Activated T-helper 17 cell treated with anti-CD3 and anti-CD28 coated beads, Interleukin-2, amount 50 U/mL, for 72 hours (primary cell): Measurements from ENCODE around the gene NTNG2. TPM values are rescaled to one million over a fixed set of nuclear protein-coding genes. Genes with fewer than 3 reads are reported as not detected.
A peak's percentile ranks its signal among the peaks of the same experiment; 100 is the strongest.

Experiments used
- ATAC-seq: fragments of 150-1000 bp; cut with Tn5 transposase; replicated peaks from 2 replicates; pipeline ENCODE4 v1.10.0; 2021; ENCODE audit warnings: mild to moderate bottlenecking, moderate library complexity
- H3K27ac Mint-ChIP-seq: one replicate; pipeline ENCODE4 v1.8.0; 2022; ENCODE audit warnings: mixed read lengths
- H3K27me3 Mint-ChIP-seq: one replicate; pipeline ENCODE4 v1.8.0; 2022; ENCODE audit warnings: mixed read lengths
- H3K36me3 Mint-ChIP-seq: one replicate; pipeline ENCODE4 v1.8.0; 2022; ENCODE audit warnings: low read depth, mild to moderate bottlenecking, mixed read lengths
- H3K4me1 Mint-ChIP-seq: one replicate; pipeline ENCODE4 v1.8.0; 2022; ENCODE audit warnings: mixed read lengths
- H3K4me3 Mint-ChIP-seq: one replicate; pipeline ENCODE4 v1.8.0; 2022; ENCODE audit warnings: mild to moderate bottlenecking, mixed read lengths
- H3K9me3 Mint-ChIP-seq: one replicate; pipeline ENCODE4 v1.8.0; 2022; ENCODE audit warnings: mixed read lengths
- total RNA-seq, 2 donors: library from RNA; stranded (reverse); gene quantifications; one replicate each; pipeline ENCODE4 v1.2.3, GENCODE V29; 2022

The NTNG2 gene
- total RNA-seq, 2 donors from 2014 or later, result 0.82 to 2.2 TPM

DNA sequence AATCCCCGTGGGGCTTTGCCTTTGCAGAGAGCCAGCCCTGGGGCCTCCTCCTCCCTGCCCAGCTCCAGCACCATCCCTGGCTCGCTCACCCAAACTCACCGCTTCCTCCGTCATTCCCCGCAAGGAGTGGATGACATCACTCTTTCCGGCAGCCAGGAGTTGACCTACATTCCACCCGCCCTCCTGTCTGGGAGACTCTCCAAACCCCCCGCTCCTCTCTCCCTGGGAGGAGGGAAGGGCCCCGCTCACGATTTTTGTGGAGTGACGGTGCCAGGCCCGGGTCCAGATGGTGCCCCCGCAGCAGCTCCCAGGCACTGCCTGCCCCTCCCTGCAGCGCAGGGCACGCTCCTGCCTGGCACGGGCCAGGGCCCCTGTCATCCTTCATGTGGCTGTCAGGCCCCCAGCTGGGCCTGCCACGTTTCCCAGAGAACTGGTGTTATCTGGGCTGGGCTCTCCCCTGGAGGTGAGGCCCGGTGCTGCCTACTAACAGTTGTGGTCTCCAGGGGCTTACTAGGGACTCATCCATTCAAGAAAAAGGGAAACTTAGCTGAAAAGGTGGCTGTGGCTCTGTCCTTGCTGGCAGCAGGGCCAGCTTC is 52.3 kb downstream of the NTNG2 start:
- Mint-ChIP-seq H3K27ac (no peak overlapping the region), H3K27me3 (peaks cover 3% of the 10 kb centered on the region), H3K9me3 (no peaks in the 10 kb centered on the region), H3K4me3 (no peak overlapping the region), H3K4me1 (peaks cover 5% of the 10 kb centered on the region), H3K36me3 (no peaks in the 10 kb centered on the region)
- ATAC-seq, result no peak

DNA sequence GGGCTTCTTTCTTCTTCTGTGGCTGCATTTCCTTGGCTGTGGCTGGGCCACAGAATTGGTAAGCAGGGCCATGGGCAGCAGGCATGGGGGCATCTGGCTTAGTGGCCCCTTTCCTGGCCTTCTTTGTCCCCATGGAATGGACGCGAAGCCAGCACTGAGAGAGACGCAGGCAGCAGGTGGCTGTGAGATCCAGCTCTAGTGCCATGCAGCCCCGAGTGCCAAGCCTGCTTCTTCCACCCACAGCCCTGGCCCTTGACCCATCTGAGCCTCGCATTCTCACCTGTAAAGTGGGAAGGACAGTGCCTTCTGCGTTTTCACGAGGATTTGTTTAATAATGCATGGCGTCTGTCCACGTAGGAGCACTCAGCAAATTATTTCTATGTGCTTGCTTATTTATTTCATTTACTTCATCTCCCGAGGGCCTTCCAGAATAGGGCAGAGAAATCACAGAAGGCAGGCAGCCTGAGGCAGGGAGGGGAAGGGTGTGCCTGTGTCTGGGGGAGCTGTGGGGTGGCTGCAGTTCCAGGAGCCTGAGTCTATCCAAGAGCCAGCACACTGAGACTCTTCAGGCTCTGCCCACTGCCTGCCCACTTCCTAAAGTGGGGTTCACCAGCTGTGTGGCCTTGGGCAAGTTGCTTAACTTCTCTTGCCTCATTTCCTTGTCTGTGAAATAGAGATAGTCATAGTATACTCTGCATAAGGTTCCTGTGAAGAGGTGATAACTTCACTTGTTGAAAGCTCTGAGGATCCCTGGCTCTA is 55.2 kb downstream of the NTNG2 start:
- no peak for ATAC-seq
- Mint-ChIP-seq H3K27ac (no peak overlapping the region), H3K9me3 (no peaks in the 10 kb centered on the region), H3K4me1 (no peaks in the 10 kb centered on the region), H3K36me3 (no peaks in the 10 kb centered on the region), H3K4me3 (no peak overlapping the region), H3K27me3 (peaks cover 7% of the 10 kb centered on the region)

DNA sequence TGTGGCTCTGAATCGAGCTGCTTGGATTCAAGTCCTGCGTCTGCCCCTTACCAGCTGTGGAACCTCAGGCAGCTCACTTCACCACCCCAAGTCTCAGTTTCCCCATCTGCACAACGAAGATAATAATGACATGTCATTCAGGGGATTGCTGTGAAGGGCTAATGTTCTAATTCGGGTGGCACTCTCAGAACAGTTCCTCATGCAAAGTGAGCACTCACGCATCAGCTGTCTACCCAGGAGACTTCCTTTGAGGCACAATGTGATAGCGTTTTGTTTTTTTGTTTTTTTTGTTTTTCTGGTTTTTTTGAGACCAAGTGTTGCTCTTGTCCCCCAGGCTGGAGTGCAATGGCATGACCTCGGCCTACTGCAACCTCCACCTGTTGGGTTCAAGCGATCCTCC is 56.4 kb downstream of the NTNG2 start:
- no peak for ATAC-seq
- Mint-ChIP-seq H3K4me3 (no peak overlapping the region), H3K27me3 (peaks cover 4% of the 10 kb centered on the region), H3K36me3 (no peaks in the 10 kb centered on the region), H3K9me3 (no peaks in the 10 kb centered on the region), H3K4me1 (no peaks in the 10 kb centered on the region), H3K27ac (no peak overlapping the region)

DNA sequence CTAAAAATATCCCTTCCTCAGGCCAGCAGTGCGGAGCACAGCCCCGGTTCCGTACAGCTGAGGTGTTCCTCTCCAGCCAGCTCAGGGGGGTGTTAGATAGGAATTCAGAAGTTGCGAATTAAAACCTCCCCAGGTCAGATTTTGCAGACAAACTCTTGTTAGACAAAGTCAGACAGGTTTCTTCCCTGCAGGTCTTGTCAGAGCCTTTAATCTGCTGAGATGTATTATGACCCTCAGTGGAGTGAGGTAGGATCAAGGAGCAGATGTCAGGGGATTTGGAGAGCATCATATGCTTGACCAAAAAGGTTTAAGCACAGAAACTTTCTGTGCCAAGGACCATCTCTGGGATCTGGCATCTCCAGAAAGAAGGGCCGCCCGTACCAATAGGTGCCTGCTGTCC is 60.1 kb downstream of the NTNG2 start:
- H3K27ac Mint-ChIP-seq, result no peak overlapping the region
- peaks cover 8% of the 10 kb centered on the region for H3K27me3 Mint-ChIP-seq
- no peak for ATAC-seq
- H3K4me3 Mint-ChIP-seq, result no peak overlapping the region
- no peaks in the 10 kb centered on the region for H3K9me3 Mint-ChIP-seq
- no peaks in the 10 kb centered on the region for H3K4me1 Mint-ChIP-seq
- no peaks in the 10 kb centered on the region for H3K36me3 Mint-ChIP-seq

DNA sequence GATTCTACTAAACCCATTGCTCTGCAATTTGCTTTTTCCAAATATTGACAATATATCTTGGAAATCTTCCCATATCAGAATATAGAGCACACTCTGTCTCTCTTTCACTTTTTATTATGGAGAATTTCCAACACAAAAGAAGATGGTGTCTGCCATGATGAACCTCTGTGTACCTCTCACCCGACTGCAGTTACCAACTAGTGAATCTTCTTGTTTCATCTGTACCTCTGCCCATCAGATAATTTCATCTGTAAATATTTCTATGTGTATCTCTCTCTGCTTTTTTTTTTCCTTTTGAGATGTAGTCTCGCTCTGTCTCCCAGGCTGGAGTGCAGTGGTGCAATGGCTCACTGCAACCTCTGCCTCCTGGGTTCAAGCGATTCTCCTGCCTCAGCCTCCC is 62.8 kb downstream of the NTNG2 start:
- no peak overlapping the region for H3K27ac Mint-ChIP-seq
- peaks cover 8% of the 10 kb centered on the region for H3K27me3 Mint-ChIP-seq
- no peak for ATAC-seq
- H3K4me1 Mint-ChIP-seq, result no peaks in the 10 kb centered on the region
- H3K9me3 Mint-ChIP-seq, result no peaks in the 10 kb centered on the region
- no peaks in the 10 kb centered on the region for H3K36me3 Mint-ChIP-seq
- H3K4me3 Mint-ChIP-seq, result no peak overlapping the region

DNA sequence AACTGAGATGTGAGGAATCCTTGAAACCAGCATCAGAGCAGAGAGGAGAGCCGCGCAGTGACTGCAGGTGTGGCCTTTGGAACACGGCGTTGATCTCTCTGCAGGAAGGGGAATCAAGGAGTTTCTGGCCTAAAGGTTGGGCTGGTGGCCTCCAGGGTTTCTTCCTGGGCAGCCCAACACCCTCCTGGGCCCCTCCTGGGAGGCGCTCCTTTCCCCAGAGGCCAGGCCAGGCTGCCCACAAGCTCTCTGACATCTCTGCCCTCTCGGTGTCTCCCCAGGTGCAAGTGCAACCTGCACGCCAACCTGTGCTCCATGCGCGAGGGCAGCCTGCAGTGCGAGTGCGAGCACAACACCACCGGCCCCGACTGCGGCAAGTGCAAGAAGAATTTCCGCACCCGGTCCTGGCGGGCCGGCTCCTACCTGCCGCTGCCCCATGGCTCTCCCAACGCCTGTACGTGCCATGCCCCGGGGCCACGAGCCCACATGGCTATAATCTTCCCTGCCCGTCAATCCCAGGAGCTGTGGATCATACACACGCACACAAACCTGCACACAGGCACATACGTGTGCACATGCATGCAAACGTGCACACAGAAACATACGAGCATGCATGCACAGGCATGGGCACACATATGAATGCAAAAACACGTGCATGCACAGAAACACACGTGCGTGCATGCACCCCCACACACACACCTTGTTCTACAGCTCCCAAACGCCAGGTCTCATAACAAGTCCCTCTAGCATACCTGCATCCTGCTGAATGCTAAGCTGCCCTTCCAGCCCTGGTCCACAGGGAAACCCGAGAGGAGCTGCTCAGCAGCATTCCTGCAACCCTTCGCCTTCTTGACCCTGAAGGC is 64.9 kb downstream of the NTNG2 start:
- H3K27ac Mint-ChIP-seq, result no peak overlapping the region
- H3K4me1 Mint-ChIP-seq, result no peaks in the 10 kb centered on the region
- no peaks in the 10 kb centered on the region for H3K36me3 Mint-ChIP-seq
- ATAC-seq, result no peak
- H3K4me3 Mint-ChIP-seq, result no peak overlapping the region
- peaks cover 4% of the 10 kb centered on the region for H3K27me3 Mint-ChIP-seq
- no peaks in the 10 kb centered on the region for H3K9me3 Mint-ChIP-seq

DNA sequence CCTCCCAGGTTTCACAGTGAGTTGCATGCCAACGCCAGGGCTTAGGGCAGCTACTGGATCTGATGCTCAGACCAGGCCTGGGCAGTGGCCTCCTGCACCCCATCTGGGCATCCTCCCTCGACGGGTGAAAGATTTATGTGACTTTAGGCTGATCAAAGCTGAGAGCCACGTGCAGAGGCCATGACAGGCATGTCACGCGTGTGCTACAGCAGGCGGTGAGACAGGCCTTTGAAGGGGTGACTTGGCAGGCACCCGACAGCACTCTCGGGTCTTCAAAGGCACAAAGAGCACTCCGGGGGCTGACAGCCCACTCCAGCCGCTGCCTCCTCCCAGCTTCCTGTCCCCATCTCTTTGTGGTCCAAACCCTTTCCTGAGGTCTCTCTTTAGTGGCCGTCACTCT is 66.2 kb downstream of the NTNG2 start:
- no peak overlapping the region for H3K27ac Mint-ChIP-seq
- no peak for ATAC-seq
- H3K36me3 Mint-ChIP-seq, result no peaks in the 10 kb centered on the region
- peaks cover 5% of the 10 kb centered on the region for H3K27me3 Mint-ChIP-seq
- H3K4me1 Mint-ChIP-seq, result no peaks in the 10 kb centered on the region
- H3K4me3 Mint-ChIP-seq, result no peak overlapping the region
- H3K9me3 Mint-ChIP-seq, result no peaks in the 10 kb centered on the region

DNA sequence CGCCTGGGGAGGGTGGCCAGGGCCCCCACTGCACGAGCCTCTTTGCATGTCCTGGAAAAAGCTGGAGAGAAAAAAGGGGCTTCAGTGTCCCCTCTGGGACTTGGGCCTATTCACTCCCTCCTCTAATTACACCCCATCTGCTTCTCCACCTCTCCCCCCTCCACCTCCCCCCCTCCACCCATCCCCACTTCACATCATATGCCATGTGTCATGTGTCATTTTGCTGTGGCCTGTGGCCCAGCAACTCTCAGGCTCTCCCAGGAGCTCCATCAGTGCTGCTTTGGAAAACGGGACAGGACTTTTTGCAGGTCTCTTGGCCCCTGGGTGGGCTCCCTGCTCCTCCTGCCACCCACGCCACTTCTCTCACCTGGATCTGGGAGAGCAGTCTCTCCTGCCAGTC is 68.7 kb downstream of the NTNG2 start:
- Mint-ChIP-seq H3K36me3 (no peaks in the 10 kb centered on the region), H3K9me3 (no peaks in the 10 kb centered on the region)
- ATAC-seq, result no peak

DNA sequence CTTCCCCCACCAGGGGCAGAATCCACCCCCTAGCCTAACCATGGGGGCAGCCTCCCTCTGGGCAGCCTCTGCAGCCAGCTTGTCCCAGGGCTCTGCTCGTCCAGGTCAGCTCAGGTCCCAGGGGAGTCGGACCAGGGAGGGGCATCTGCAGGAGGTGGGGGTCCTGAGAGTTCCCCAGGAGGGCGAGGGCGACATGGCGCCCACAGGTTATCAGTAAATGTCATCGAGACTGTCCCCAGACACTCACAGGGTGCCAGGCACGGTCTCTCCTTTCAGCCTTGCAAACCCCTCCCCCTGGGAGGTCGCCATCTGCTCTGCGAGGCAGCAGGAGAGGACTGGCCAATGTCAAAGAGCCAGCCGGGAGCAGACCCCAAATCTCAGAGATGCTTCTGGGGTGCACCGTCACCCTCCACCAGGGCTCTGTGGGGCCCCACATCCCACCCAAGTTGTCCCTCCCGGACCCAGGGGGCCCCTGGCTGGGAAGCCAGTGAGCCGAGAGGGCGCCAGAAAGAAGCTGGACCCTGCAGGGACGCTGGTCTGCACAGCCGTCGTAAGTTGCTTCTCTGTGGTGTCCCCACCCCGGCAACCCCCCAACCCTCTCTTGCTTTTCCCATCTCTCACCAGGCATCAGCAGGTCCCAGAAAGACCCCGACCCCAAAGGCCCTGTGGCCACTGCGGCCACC is 69.3 kb downstream of the NTNG2 start:
- Mint-ChIP-seq H3K27ac (no peak overlapping the region), H3K4me1 (no peaks in the 10 kb centered on the region)

More for the DNA sequence above, 68.7 kb downstream of the NTNG2 start:
- Mint-ChIP-seq H3K4me1 (no peaks in the 10 kb centered on the region), H3K4me3 (no peak overlapping the region), H3K27ac (no peak overlapping the region), H3K27me3 (peaks cover 3% of the 10 kb centered on the region)

DNA sequence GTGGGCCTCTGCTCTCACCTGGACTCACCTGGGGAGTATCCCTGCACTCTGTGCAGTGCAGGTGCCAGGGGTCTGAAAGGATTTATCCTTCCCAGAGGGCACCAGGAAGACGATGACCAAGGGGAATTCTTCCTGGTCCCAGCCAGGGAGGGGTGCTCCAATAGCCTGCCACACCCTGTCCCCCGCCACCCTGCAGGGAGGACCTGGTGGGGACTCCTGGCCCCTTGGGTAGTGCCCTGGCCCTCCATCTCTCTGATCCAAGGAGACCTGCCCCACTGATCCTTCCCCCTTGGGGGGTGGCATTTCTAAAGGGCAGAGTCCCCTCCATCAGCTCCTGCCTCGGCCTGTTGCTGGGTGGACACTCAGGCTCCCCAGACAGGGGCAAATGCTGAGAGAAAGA is 70.7 kb downstream of the NTNG2 start:
- peaks cover 4% of the 10 kb centered on the region for H3K4me1 Mint-ChIP-seq
- ATAC-seq, result no peak
- H3K36me3 Mint-ChIP-seq, result no peaks in the 10 kb centered on the region

More for the DNA sequence above, 69.3 kb downstream of the NTNG2 start:
- no peak for ATAC-seq
- Mint-ChIP-seq H3K36me3 (no peaks in the 10 kb centered on the region), H3K9me3 (no peaks in the 10 kb centered on the region), H3K4me3 (no peak overlapping the region), H3K27me3 (peaks cover 3% of the 10 kb centered on the region)

DNA sequence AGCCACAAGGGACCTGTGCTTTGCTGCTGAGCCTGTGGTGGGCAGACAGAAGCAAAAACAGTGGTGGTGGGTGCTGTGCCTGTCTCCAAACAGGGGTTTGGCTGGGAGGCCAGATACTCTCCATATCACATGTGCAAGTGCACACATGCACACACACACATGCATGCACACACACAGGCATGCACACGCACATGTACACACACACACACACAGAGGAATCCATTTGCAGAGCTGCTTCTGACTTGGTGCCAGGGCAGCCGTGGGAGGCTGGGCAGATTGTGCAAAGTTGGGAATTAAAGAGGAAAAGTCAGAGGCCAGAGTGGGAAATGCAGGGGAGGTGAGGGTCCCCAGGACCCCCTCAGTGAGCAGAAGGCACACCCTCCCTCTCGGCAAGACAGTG is 71.3 kb downstream of the NTNG2 start:
- Mint-ChIP-seq H3K9me3 (no peaks in the 10 kb centered on the region), H3K27me3 (peaks cover 3% of the 10 kb centered on the region), H3K36me3 (no peaks in the 10 kb centered on the region), H3K4me3 (no peak overlapping the region), H3K27ac (no peak overlapping the region), H3K4me1 (peaks cover 4% of the 10 kb centered on the region)
- no peak for ATAC-seq

More for the DNA sequence above, 70.7 kb downstream of the NTNG2 start:
- Mint-ChIP-seq H3K9me3 (no peaks in the 10 kb centered on the region), H3K27ac (no peak overlapping the region), H3K4me3 (no peak overlapping the region), H3K27me3 (peaks cover 3% of the 10 kb centered on the region)

DNA sequence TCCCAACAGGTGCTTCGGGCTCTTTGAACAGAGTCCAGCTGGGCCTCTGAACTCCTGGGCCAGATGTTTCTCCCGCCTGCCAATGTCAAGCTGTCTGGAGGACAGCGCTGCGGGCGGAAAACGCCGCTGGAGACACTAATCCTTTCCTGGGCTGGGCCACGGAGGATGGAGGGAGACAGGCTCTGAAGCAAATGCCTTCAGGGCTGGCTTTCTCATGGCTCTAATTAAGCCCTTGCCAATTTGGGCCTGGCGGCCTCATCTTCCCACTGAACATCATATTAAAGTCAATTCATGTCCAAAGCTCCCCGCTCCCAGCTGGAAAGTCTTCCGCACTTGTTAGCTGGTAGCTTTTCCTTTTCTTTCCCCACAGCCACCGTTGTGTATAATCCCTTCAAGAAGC is 72.7 kb downstream of the NTNG2 start:
- H3K9me3 Mint-ChIP-seq, result no peaks in the 10 kb centered on the region
- no peak overlapping the region for H3K4me3 Mint-ChIP-seq
- no peak for ATAC-seq
- peaks cover 3% of the 10 kb centered on the region for H3K27me3 Mint-ChIP-seq
- H3K36me3 Mint-ChIP-seq, result no peaks in the 10 kb centered on the region
- H3K4me1 Mint-ChIP-seq, result peaks cover 4% of the 10 kb centered on the region
- no peak overlapping the region for H3K27ac Mint-ChIP-seq

DNA sequence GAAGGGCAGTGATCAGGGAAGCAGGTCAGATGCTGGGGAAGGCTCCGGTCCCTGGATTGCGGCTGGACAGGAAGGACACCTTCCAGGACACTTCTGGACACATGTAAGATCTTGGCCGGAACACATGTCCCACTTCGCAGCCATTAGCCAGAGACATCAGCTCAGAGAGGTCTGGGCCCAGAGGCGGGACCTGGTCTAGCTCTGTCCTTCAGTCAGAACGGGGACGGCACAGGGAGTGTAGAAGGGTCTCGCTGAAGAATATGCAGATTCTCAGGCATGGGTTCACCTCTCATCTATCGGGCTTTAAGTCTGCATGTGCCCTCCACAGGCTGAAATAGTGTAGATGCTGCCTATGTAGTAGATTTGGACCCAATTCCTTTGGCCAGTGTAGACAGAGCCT is 73.3 kb downstream of the NTNG2 start:
- H3K27ac Mint-ChIP-seq, result no peak overlapping the region
- H3K9me3 Mint-ChIP-seq, result no peaks in the 10 kb centered on the region
- no peaks in the 10 kb centered on the region for H3K36me3 Mint-ChIP-seq
- peaks cover 3% of the 10 kb centered on the region for H3K27me3 Mint-ChIP-seq
- peaks cover 4% of the 10 kb centered on the region for H3K4me1 Mint-ChIP-seq
- no peak overlapping the region for H3K4me3 Mint-ChIP-seq
- ATAC-seq, result no peak

DNA sequence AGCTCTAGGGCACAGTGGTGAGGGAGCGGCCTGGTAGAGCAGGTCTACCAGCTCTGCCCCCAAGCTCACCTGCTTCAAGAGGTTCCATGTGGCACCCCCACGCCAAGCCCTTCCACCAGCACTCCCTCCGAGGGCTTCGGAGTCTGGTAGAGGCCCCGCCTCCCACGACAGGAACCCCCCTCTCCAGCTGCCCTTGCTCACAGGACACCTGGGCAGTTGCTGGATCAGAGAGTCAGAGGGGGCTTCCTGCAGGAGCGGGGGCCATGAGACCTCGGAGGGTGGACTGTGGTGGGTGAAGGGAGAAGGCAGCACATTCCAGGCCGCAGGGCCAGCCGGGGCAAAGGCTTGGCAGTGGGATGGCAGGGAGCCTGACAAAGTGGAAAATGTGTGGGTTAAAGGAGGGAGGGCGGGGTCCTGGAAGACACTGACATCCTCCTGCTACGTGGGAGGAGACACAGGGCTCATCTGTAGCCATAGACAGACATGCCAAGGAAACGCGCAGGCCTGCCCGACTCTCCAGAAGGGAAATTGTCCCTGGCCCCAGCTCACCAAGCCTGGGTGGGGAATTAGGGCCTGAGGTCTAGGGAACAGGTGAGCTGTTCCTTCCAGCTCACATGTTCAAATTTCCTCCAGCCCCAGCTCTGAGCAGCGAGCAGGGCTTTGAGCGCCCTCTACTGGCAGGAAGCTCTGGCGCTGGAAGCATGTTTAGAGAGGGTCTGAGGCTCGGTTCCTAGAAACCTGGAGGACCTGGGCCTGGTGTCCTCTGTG is 74.2 kb downstream of the NTNG2 start:
- H3K4me1 Mint-ChIP-seq, result peaks cover 4% of the 10 kb centered on the region
- peaks cover 3% of the 10 kb centered on the region for H3K27me3 Mint-ChIP-seq
- ATAC-seq, result peak; percentile 11
- no peaks in the 10 kb centered on the region for H3K9me3 Mint-ChIP-seq
- no peaks in the 10 kb centered on the region for H3K36me3 Mint-ChIP-seq
- no peak overlapping the region for H3K4me3 Mint-ChIP-seq
- H3K27ac Mint-ChIP-seq, result no peak overlapping the region
